ENCODE results near the gene SDF4. TPM values are rescaled to one million over a fixed set of nuclear protein-coding genes. Genes with fewer than 3 reads are reported as not detected.

The SDF4 gene
- total and polyA plus RNA-seq, 2 of the 13 experiments (the other 11 are each of a cell fraction or from before 2014, with no cell fraction given), result 80.8 to 107 TPM

DNA sequence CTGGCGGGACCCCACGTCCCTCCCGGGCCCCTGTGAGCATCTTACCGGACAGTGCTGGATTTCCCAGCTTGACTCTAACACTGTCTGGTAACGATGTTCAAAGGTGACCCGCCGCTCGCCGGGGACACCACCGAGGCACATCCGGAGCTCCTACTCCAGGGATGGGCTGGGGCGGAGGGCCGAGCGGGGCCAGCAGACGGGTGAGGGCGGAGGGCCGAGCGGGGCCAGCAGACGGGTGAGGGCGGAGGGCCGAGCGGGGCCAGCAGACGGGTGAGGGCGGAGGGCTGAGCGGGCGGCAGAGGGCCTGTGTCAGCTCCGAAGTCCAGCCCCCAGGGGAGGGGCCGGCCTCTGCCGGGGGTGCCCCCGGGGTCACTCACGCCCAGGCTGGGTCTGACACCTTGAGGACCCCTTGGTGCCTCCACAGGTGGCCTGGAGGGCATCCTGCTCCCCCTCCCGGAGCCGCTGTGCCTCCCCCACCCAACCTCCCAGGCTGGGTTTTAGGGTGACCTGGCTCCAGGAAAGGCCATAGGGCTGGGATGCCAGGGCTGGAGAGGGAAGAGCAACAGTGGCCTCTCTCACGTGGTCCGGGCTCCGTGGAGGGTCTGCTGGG is 63.9 kb downstream of the SDF4 start (continued):
- TF ChIP-seq POLR2G (IDR thresholded peaks at IDR 0.05; ENCODE audit: low read depth, low read length) (no peak), MED13 (CRISPR knock-in tag; IDR thresholded peaks at IDR 0.05) (no peak), ZNF20 (CRISPR knock-in tag; IDR thresholded peaks at IDR 0.05) (no peak), ZNF484 (CRISPR knock-in tag; IDR thresholded peaks at IDR 0.05; ENCODE audit: borderline replicate concordance, low read depth) (no peak), ZNF501 (CRISPR knock-in tag; IDR thresholded peaks at IDR 0.05) (0 out of 2 replicates have a peak, but pooled peaks have one; percentile 4), AGO1 (IDR thresholded peaks at IDR 0.05; ENCODE audit: low read depth, low read length, poor library complexity, severe bottlenecking) (no peak), MEIS2 (CRISPR knock-in tag; IDR thresholded peaks at IDR 0.05) (no peak), FOXK1 (CRISPR knock-in tag; IDR thresholded peaks at IDR 0.05; ENCODE audit: borderline replicate concordance, low read depth) (no peak), KLF12 (CRISPR knock-in tag; IDR thresholded peaks at IDR 0.05; ENCODE audit: borderline replicate concordance) (0 out of 2 replicates have a peak, but pooled peaks have one; percentile 6), ZNF619 (CRISPR knock-in tag; IDR thresholded peaks at IDR 0.05) (0 out of 2 replicates have a peak, but pooled peaks have one; percentile 0), ZNF652 (CRISPR knock-in tag; IDR thresholded peaks at IDR 0.05; ENCODE audit: borderline replicate concordance, low read depth) (no peak)
- TF ChIP-seq, protein P1, sequence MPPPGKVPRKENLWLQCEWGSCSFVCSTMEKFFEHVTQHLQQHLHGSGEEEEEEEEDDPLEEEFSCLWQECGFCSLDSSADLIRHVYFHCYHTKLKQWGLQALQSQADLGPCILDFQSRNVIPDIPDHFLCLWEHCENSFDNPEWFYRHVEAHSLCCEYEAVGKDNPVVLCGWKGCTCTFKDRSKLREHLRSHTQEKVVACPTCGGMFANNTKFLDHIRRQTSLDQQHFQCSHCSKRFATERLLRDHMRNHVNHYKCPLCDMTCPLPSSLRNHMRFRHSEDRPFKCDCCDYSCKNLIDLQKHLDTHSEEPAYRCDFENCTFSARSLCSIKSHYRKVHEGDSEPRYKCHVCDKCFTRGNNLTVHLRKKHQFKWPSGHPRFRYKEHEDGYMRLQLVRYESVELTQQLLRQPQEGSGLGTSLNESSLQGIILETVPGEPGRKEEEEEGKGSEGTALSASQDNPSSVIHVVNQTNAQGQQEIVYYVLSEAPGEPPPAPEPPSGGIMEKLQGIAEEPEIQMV (CRISPR knock-in tag; IDR thresholded peaks at IDR 0.05; ENCODE audit: low read depth), result no peak
- TF ChIP-seq, protein P2, sequence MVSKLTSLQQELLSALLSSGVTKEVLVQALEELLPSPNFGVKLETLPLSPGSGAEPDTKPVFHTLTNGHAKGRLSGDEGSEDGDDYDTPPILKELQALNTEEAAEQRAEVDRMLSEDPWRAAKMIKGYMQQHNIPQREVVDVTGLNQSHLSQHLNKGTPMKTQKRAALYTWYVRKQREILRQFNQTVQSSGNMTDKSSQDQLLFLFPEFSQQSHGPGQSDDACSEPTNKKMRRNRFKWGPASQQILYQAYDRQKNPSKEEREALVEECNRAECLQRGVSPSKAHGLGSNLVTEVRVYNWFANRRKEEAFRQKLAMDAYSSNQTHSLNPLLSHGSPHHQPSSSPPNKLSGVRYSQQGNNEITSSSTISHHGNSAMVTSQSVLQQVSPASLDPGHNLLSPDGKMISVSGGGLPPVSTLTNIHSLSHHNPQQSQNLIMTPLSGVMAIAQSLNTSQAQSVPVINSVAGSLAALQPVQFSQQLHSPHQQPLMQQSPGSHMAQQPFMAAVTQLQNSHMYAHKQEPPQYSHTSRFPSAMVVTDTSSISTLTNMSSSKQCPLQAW (CRISPR knock-in tag; IDR thresholded peaks at IDR 0.05), result no peak
- TF ChIP-seq, protein P3, sequence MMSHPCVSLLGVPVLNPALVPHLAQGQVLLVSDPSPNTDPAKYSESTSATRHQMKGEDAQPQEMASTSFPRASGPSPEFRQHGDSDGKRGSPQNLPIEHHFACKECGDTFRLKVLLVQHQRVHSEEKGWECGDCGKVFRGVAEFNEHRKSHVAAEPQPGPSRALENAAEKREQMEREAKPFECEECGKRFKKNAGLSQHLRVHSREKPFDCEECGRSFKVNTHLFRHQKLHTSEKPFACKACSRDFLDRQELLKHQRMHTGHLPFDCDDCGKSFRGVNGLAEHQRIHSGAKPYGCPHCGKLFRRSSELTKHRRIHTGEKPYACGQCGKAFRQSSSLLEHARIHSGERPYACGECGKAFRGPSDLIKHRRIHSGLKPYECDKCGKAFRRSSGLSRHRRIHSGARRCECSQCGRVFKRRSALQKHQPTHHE (CRISPR knock-in tag; IDR thresholded peaks at IDR 0.05; ENCODE audit: borderline replicate concordance), result no peak
- TF ChIP-seq, protein P4, sequence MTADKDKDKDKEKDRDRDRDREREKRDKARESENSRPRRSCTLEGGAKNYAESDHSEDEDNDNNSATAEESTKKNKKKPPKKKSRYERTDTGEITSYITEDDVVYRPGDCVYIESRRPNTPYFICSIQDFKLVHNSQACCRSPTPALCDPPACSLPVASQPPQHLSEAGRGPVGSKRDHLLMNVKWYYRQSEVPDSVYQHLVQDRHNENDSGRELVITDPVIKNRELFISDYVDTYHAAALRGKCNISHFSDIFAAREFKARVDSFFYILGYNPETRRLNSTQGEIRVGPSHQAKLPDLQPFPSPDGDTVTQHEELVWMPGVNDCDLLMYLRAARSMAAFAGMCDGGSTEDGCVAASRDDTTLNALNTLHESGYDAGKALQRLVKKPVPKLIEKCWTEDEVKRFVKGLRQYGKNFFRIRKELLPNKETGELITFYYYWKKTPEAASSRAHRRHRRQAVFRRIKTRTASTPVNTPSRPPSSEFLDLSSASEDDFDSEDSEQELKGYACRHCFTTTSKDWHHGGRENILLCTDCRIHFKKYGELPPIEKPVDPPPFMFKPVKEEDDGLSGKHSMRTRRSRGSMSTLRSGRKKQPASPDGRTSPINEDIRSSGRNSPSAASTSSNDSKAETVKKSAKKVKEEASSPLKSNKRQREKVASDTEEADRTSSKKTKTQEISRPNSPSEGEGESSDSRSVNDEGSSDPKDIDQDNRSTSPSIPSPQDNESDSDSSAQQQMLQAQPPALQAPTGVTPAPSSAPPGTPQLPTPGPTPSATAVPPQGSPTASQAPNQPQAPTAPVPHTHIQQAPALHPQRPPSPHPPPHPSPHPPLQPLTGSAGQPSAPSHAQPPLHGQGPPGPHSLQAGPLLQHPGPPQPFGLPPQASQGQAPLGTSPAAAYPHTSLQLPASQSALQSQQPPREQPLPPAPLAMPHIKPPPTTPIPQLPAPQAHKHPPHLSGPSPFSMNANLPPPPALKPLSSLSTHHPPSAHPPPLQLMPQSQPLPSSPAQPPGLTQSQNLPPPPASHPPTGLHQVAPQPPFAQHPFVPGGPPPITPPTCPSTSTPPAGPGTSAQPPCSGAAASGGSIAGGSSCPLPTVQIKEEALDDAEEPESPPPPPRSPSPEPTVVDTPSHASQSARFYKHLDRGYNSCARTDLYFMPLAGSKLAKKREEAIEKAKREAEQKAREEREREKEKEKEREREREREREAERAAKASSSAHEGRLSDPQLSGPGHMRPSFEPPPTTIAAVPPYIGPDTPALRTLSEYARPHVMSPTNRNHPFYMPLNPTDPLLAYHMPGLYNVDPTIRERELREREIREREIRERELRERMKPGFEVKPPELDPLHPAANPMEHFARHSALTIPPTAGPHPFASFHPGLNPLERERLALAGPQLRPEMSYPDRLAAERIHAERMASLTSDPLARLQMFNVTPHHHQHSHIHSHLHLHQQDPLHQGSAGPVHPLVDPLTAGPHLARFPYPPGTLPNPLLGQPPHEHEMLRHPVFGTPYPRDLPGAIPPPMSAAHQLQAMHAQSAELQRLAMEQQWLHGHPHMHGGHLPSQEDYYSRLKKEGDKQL (CRISPR knock-in tag; IDR thresholded peaks at IDR 0.05; ENCODE audit: low read depth), result no peak
- TF ChIP-seq, protein P5, sequence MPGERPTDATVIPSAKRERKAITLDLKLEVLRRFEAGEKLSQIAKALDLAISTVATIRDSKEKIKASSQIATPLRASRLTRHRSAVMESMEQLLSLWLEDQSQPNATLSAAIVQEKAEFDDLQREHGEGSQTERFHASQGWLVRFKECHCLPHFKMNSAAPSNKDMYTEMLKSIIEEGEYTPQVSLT (CRISPR knock-in tag; IDR thresholded peaks at IDR 0.05; ENCODE audit: borderline replicate concordance, low read depth), result no peak
